WTC11 (cell line): ENCODE measurements around the gene LDB3. TPM values are rescaled to one million over a fixed set of nuclear protein-coding genes. Genes with fewer than 3 reads are reported as not detected.

Source experiments
- ATAC-seq: fragments of 200-7000 bp; cut with Tn5 transposase; 2 replicates; pipeline ENCODE4 v1.10.0; 2021; ENCODE audit warnings: mild to moderate bottlenecking, moderate library complexity
- CTCF ChIA-PET: fragments of 300-600 bp; sonication (Branson Sonifier 250); formaldehyde crosslinking; loops from one replicate; lab custom pipeline; 2021; ENCODE audit warnings: antibody characterized with exemption; lab: Charles Lee
- POLR2A ChIA-PET: fragments of 350-600 bp; sonication (Branson Sonifier 250); formaldehyde crosslinking; loops from one replicate; lab custom pipeline; 2021; ENCODE audit warnings: antibody characterized with exemption; lab: Charles Lee
- DNase-seq: peaks from one replicate; pipeline ENCODE4 v3.0.0; 2021; ENCODE audit warnings: low spot score
- H3K27ac Mint-ChIP-seq: 2 replicates; pipeline ENCODE4 v1.8.0; 2021; ENCODE audit warnings: mixed read lengths
- H3K27me3 Mint-ChIP-seq: 2 replicates; pipeline ENCODE4 v1.8.0; 2021; ENCODE audit warnings: low read depth, mild to moderate bottlenecking, moderate library complexity, mixed read lengths
- H3K36me3 Mint-ChIP-seq: 2 replicates; pipeline ENCODE4 v1.8.0; 2021; ENCODE audit warnings: mixed read lengths
- H3K4me1 Mint-ChIP-seq: 2 replicates; pipeline ENCODE4 v1.8.0; 2022; ENCODE audit warnings: mixed read lengths
- H3K4me3 Mint-ChIP-seq: 2 replicates; pipeline ENCODE4 v1.8.0; 2021; ENCODE audit warnings: mild to moderate bottlenecking, moderate library complexity, mixed read lengths
- H3K9me3 Mint-ChIP-seq: 2 replicates; pipeline ENCODE4 v1.8.0; 2021; ENCODE audit warnings: mixed read lengths
- ATF1 ChIP-seq: sonication (generic); formaldehyde crosslinking; IDR thresholded peaks from 2 replicates; pipeline ENCODE4 v1.8.1; 2023; ENCODE audit warnings: mild to moderate bottlenecking, moderate library complexity, missing genetic modification reagents
- CREM ChIP-seq: sonication (generic); formaldehyde crosslinking; IDR thresholded peaks from 2 replicates; pipeline ENCODE4 v1.8.1; 2022; ENCODE audit warnings: mild to moderate bottlenecking, missing genetic modification reagents, moderate library complexity
- ETV6 ChIP-seq: sonication (generic); formaldehyde crosslinking; IDR thresholded peaks from 2 replicates; pipeline ENCODE4 v1.8.1; 2022; ENCODE audit warnings: mild to moderate bottlenecking, missing genetic modification reagents
- GRHL2 ChIP-seq: fragments of 250-450 bp; sonication (Bioruptor Pico); IDR thresholded peaks from 2 replicates; pipeline ENCODE4 v1.8.0; 2022; ENCODE audit warnings: mild to moderate bottlenecking, moderate library complexity; ENCODE audit not compliant: insufficient replicate concordance, severe bottlenecking
- HMGA2 ChIP-seq: fragments of 250-450 bp; sonication (Bioruptor Pico); IDR thresholded peaks from 2 replicates; pipeline ENCODE4 v1.4.0; 2021; ENCODE audit warnings: mild to moderate bottlenecking, moderate library complexity
- NFATC4 ChIP-seq: fragments of 250-450 bp; sonication (Bioruptor Pico); IDR thresholded peaks from 2 replicates; pipeline ENCODE4 v1.9.0; 2021; ENCODE audit warnings: mild to moderate bottlenecking
- NR1H2 ChIP-seq: sonication (generic); formaldehyde crosslinking; IDR thresholded peaks from 2 replicates; pipeline ENCODE4 v1.9.0; 2021; ENCODE audit warnings: mild to moderate bottlenecking, moderate library complexity, missing genetic modification reagents
- NR3C1 ChIP-seq: sonication (generic); formaldehyde crosslinking; conservative IDR thresholded peaks from 2 replicates; pipeline ENCODE4 v1.8.1; 2023; ENCODE audit warnings: low read depth, mild to moderate bottlenecking, missing genetic modification reagents
- SMAD3 ChIP-seq: sonication (generic); formaldehyde crosslinking; IDR thresholded peaks from 2 replicates; pipeline ENCODE4 v1.8.0; 2022; ENCODE audit warnings: missing genetic modification reagents, mild to moderate bottlenecking, borderline replicate concordance
- SOX15 ChIP-seq: fragments of 250-450 bp; sonication (Bioruptor Pico); IDR thresholded peaks from 2 replicates; pipeline ENCODE4 v1.9.0; 2021; ENCODE audit warnings: mild to moderate bottlenecking
- TP53 ChIP-seq: sonication (generic); formaldehyde crosslinking; IDR thresholded peaks from 2 replicates; pipeline ENCODE4 v1.8.1; 2023; ENCODE audit warnings: mild to moderate bottlenecking, missing genetic modification reagents
- ZNF138 ChIP-seq: sonication (generic); formaldehyde crosslinking; conservative IDR thresholded peaks from 2 replicates; pipeline ENCODE4 v1.8.1; 2022; ENCODE audit warnings: mild to moderate bottlenecking, moderate library complexity, missing genetic modification reagents
- ZNF317 ChIP-seq: sonication (generic); formaldehyde crosslinking; IDR thresholded peaks from 2 replicates; pipeline ENCODE4 v1.8.1; 2023; ENCODE audit warnings: low read depth, mild to moderate bottlenecking, moderate library complexity, missing genetic modification reagents, borderline replicate concordance
- total RNA-seq: library from RNA; stranded (reverse); gene quantifications from 3 replicates; pipeline ENCODE4 v1.2.3, GENCODE V29; 2021
- TF ChIP-seq, protein P1 (sequence below): fragments of 250-450 bp; sonication (Bioruptor Pico); IDR thresholded peaks from 2 replicates; pipeline ENCODE4 v2.1.2; 2022; ENCODE audit warnings: mild to moderate bottlenecking, moderate library complexity
- TF ChIP-seq, protein P2 (sequence below): fragments of 200-600 bp; IDR thresholded peaks from 2 replicates; pipeline ENCODE4 v1.8.0; 2022; ENCODE audit warnings: antibody characterized with exemption
- TF ChIP-seq, protein P3 (sequence below): sonication (generic); formaldehyde crosslinking; IDR thresholded peaks from 2 replicates; pipeline ENCODE4 v1.8.1; 2022; ENCODE audit warnings: missing genetic modification reagents, borderline replicate concordance
- TF ChIP-seq, protein P4 (sequence below): sonication (generic); formaldehyde crosslinking; IDR thresholded peaks from 2 replicates; pipeline ENCODE4 v1.8.1; 2023; ENCODE audit warnings: mild to moderate bottlenecking, missing genetic modification reagents
- TF ChIP-seq, protein P5 (sequence below): sonication (generic); formaldehyde crosslinking; IDR thresholded peaks from 2 replicates; pipeline ENCODE4 v1.8.0; 2022; ENCODE audit warnings: mild to moderate bottlenecking, missing genetic modification reagents

The LDB3 gene
- total RNA-seq, 1 experiment from 2014 or later: 0.42 TPM

DNA sequence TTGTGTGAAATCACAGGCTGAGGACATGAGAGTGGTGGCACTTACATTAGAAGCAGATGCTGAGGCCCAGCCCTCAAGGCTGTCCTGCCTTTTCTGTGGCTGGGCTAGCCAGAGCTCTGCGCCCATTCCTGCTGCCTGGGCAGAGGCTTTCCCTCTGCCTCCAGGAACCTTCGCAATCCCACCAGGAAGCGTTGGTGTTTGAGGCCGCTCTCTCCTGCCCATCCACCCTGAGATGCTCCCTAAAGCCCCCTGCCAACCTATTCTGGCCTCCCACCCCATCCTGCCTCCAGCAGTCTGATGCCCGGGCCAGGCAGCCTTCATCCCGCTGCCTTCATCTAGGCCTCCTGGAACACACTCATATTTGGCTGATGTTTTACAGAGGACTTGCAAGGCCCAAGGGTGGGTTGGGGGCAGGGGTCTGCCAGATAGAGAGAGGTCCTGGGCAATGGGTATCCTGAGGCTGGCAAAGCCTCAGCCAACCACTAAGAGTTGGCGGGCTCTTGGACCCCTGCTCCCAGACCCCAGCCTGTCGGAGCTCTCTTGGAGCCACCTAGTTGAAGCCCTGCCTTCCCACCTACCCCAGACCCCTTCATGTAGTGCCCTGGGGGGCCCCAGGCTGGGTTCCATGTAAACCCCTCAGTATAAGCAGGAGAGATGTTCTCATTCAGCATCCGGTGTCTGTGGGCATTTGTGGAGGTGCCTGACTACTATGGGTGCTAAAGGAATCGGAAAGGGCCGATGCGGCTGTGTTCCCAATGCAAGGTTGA, 32.7 kb downstream of the LDB3 start:
- CTCF ChIA-PET: no interaction called here
- Mint-ChIP-seq H3K4me3 (no peak overlapping the region), H3K4me1 (peaks cover 19% of the 10 kb centered on the region)
- DNase-seq: no peak
- TF ChIP-seq, protein P1, sequence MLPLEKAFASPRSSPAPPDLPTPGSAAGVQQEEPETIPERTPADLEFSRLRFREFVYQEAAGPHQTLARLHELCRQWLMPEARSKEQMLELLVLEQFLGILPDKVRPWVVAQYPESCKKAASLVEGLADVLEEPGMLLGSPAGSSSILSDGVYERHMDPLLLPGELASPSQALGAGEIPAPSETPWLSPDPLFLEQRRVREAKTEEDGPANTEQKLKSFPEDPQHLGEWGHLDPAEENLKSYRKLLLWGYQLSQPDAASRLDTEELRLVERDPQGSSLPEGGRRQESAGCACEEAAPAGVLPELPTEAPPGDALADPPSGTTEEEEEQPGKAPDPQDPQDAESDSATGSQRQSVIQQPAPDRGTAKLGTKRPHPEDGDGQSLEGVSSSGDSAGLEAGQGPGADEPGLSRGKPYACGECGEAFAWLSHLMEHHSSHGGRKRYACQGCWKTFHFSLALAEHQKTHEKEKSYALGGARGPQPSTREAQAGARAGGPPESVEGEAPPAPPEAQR (CRISPR knock-in tag): no peak
- TF ChIP-seq, protein P2, sequence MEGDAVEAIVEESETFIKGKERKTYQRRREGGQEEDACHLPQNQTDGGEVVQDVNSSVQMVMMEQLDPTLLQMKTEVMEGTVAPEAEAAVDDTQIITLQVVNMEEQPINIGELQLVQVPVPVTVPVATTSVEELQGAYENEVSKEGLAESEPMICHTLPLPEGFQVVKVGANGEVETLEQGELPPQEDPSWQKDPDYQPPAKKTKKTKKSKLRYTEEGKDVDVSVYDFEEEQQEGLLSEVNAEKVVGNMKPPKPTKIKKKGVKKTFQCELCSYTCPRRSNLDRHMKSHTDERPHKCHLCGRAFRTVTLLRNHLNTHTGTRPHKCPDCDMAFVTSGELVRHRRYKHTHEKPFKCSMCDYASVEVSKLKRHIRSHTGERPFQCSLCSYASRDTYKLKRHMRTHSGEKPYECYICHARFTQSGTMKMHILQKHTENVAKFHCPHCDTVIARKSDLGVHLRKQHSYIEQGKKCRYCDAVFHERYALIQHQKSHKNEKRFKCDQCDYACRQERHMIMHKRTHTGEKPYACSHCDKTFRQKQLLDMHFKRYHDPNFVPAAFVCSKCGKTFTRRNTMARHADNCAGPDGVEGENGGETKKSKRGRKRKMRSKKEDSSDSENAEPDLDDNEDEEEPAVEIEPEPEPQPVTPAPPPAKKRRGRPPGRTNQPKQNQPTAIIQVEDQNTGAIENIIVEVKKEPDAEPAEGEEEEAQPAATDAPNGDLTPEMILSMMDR: no peak
- TF ChIP-seq CREM (CRISPR knock-in tag) (no peak), ZNF317 (CRISPR knock-in tag) (no peak), NR3C1 (CRISPR knock-in tag) (no peak), HMGA2 (no peak), ZNF138 (no peak), ATF1 (CRISPR knock-in tag) (no peak), TP53 (CRISPR knock-in tag) (no peak)
- TF ChIP-seq, protein P3, sequence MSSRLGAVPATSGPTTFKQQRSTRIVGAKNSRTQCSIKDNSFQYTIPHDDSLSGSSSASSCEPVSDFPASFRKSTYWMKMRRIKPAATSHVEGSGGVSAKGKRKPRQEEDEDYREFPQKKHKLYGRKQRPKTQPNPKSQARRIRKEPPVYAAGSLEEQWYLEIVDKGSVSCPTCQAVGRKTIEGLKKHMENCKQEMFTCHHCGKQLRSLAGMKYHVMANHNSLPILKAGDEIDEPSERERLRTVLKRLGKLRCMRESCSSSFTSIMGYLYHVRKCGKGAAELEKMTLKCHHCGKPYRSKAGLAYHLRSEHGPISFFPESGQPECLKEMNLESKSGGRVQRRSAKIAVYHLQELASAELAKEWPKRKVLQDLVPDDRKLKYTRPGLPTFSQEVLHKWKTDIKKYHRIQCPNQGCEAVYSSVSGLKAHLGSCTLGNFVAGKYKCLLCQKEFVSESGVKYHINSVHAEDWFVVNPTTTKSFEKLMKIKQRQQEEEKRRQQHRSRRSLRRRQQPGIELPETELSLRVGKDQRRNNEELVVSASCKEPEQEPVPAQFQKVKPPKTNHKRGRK (CRISPR knock-in tag): no peak
- TF ChIP-seq, all 79 proteins: peak for 0
- H3K36me3 Mint-ChIP-seq: no peaks in the 10 kb centered on the region
- POLR2A ChIA-PET: no interaction called here
- 0 out of 2 replicates have a peak, but pooled peaks cover 3% of the 10 kb centered on the region for H3K9me3 Mint-ChIP-seq
- H3K27me3 Mint-ChIP-seq: no peaks in the 10 kb centered on the region; the same call in 1 of the 2 replicates
- no peak overlapping the region for H3K27ac Mint-ChIP-seq
- no peak for ATAC-seq

DNA sequence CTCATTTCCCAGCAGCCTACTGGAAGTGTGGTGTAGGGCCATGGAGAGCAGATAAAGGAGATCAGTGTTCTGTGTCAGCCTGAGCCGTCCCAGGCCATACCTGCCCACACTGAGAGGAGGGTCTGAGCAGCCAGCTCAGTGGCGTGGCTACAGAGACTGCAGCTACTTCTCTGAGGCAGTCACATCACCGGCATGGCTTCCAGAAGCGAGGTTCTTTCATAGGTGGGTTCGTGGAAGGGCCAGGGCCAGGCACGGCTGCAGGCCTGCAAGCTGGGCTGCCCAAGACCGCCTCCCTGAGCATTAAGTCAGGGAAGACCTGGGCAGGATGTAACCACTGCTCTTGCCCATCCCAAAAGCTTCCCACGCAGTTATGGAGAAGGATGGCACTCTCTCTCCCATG, 34.9 kb downstream of the LDB3 start:
- Mint-ChIP-seq H3K4me1 (peaks cover 22% of the 10 kb centered on the region), H3K36me3 (no peaks in the 10 kb centered on the region), H3K27me3 (no peaks in the 10 kb centered on the region), H3K27ac (no peak overlapping the region), H3K9me3 (0 out of 2 replicates have a peak, but pooled peaks cover 3% of the 10 kb centered on the region), H3K4me3 (no peak overlapping the region)
- ChIA-PET POLR2A (no interaction called here), CTCF (interaction anchor here (1.5 kb wide), 1 partner anchor 9 kb away, joined by 11 read pairs; no protein-coding TSS in a partner anchor)
- no peak for DNase-seq
- TF ChIP-seq, protein P4, sequence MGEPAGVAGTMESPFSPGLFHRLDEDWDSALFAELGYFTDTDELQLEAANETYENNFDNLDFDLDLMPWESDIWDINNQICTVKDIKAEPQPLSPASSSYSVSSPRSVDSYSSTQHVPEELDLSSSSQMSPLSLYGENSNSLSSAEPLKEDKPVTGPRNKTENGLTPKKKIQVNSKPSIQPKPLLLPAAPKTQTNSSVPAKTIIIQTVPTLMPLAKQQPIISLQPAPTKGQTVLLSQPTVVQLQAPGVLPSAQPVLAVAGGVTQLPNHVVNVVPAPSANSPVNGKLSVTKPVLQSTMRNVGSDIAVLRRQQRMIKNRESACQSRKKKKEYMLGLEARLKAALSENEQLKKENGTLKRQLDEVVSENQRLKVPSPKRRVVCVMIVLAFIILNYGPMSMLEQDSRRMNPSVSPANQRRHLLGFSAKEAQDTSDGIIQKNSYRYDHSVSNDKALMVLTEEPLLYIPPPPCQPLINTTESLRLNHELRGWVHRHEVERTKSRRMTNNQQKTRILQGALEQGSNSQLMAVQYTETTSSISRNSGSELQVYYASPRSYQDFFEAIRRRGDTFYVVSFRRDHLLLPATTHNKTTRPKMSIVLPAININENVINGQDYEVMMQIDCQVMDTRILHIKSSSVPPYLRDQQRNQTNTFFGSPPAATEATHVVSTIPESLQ (CRISPR knock-in tag): no peak
- TF ChIP-seq SOX15 (no peak), SMAD3 (CRISPR knock-in tag) (no peak), NFATC4 (no peak), ETV6 (CRISPR knock-in tag) (no peak), GRHL2 (CRISPR knock-in tag) (no peak), NR1H2 (no peak), CREM (CRISPR knock-in tag) (no peak)
- TF ChIP-seq, protein P2: no peak
- TF ChIP-seq, protein P5, sequence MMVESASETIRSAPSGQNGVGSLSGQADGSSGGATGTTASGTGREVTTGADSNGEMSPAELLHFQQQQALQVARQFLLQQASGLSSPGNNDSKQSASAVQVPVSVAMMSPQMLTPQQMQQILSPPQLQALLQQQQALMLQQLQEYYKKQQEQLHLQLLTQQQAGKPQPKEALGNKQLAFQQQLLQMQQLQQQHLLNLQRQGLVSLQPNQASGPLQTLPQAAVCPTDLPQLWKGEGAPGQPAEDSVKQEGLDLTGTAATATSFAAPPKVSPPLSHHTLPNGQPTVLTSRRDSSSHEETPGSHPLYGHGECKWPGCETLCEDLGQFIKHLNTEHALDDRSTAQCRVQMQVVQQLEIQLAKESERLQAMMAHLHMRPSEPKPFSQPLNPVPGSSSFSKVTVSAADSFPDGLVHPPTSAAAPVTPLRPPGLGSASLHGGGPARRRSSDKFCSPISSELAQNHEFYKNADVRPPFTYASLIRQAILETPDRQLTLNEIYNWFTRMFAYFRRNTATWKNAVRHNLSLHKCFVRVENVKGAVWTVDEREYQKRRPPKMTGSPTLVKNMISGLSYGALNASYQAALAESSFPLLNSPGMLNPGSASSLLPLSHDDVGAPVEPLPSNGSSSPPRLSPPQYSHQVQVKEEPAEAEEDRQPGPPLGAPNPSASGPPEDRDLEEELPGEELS (CRISPR knock-in tag): no peak
- no peak for ATAC-seq
